GM18526 (cell line): Measurements from ENCODE around the gene SWAP70.

Experiments
- POLR2A ChIP-seq: IDR thresholded peaks from 3 replicates; pipeline ENCODE4 v1.6.1; 2011; ENCODE audit not compliant: insufficient read length; ENCODE audit errors: extremely low read depth

Gene SWAP70

GRCh38 chr11:9769621-9770020 lies 105.7 kb downstream of the SWAP70 start:
- TF ChIP-seq POLR2A = no peak

- TF ChIP-seq POLR2A = no peak
These were observed 107.2 kb downstream of the SWAP70 start for GRCh38 chr11:9771071-9771511.

GRCh38 chr11:9772218-9772617 lies 108.3 kb downstream of the SWAP70 start:
- TF ChIP-seq POLR2A = no peak

- no peak for TF ChIP-seq POLR2A
These were observed 109.6 kb downstream of the SWAP70 start for GRCh38 chr11:9773524-9773923.

- no peak for TF ChIP-seq POLR2A
These were observed 110.2 kb downstream of the SWAP70 start for GRCh38 chr11:9774109-9774508.

- TF ChIP-seq POLR2A = no peak
These were observed 110.9 kb downstream of the SWAP70 start for GRCh38 chr11:9774591-9775397.

- TF ChIP-seq POLR2A = no peak
These were observed 111.5 kb downstream of the SWAP70 start for GRCh38 chr11:9775398-9775779.

- no peak for TF ChIP-seq POLR2A
These were observed 112.3 kb downstream of the SWAP70 start for GRCh38 chr11:9776203-9776602.

- no peak for TF ChIP-seq POLR2A
These were observed 113.2 kb downstream of the SWAP70 start for GRCh38 chr11:9777066-9777465.

- TF ChIP-seq POLR2A = no peak
These were observed 113.6 kb downstream of the SWAP70 start for GRCh38 chr11:9777525-9777924.

- no peak for TF ChIP-seq POLR2A
These were observed 117.1 kb downstream of the SWAP70 start for GRCh38 chr11:9780929-9781328.

- TF ChIP-seq POLR2A = no peak
These were observed 120.1 kb downstream of the SWAP70 start for GRCh38 chr11:9783986-9784385.

GRCh38 chr11:9784602-9785315 lies 120.9 kb downstream of the SWAP70 start:
- TF ChIP-seq POLR2A = no peak

- no peak for TF ChIP-seq POLR2A
These were observed 123.4 kb downstream of the SWAP70 start for GRCh38 chr11:9787260-9787659.

- TF ChIP-seq POLR2A = no peak
These were observed 124.2 kb downstream of the SWAP70 start for GRCh38 chr11:9787981-9788521.

- TF ChIP-seq POLR2A = no peak
These were observed 126.0 kb downstream of the SWAP70 start for GRCh38 chr11:9789910-9790309.
